Inferior parietal cortex (tissue), 1 donor: Measurements from ENCODE around the gene NCOA3.

ENCODE experiments used
- DNase-seq: peaks from one replicate; pipeline ENCODE4 v3.0.0-alpha.2; 2016; ENCODE audit errors: extremely low spot score

The NCOA3 gene

DNA sequence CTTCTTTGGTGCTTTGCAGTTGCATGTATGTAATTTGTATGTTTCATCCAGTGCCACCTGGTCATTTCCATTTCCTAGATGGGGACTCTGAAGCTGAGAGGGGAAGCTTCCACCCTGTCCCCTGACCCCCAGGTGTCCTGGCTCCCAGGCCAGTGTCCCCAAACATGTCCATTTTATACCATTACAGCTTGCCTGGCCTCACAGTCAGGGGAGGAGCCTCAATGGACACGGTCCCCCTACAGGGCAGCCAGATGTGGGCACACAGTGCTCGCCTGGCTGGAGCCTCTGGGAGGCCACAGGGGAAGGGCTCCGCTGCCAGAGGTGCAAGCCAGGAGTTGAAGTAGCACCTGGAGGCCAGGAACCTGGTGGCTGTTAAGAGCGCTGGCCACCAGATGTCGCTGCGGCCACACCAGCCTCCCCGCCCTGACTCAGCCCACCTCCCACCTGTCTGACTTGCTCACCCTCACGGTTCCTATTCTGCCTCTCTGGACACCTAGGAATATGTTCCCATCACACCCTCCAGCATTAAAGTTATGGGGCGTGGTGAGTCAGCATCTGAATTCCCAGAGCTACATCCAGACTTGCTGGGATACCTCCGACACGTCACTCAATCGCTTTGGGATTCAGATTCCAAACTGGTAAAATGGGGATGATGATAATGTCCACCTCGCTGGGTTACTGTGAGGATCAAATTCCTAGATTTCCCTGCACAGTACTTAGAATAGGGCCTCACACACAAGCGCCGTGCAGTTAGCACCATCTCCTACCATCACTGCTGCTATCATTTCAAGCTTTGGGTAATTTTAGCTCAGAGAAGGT, 176.2 kb downstream of the NCOA3 start:
- DNase-seq: no peak

DNA sequence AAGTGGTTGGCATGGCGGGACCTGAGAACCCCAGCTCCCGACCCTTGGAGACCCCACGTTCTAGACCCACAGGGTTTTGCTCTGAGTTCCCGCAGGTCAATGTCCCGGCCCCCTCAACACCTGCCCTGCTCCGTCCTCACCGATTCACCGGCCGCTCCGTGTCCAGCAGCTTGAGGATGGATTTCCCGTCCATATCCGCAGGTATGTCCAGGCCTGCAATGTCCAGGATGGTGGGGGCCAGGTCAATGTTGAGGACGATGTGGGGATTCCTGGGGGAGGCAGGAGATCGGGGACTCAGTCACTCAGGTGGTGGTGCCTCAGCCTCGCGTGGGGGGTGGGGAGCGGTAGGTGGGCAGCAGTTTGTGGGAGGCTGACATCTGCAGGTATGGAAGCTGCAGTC, 176.8 kb downstream of the NCOA3 start:
- no peak for DNase-seq

DNA sequence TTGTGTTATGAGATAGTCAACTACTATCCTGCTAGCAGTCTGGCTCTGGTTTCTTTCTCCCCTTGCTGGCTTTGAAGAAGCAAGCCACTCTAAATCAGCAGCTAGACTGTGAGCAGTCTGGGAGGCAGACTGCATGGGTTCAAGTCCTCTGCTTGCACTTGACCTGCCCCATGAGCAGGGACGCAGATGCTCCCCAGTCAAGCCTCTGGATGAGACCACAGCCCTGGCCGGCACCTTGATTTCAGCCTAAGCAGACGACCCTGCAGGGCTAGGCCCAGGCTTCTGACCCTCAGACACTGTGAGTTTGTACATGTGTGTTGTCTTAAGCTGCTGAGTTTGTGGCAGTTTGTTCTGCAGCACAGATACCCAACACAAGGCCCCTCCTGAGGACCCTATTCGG, 177.8 kb downstream of the NCOA3 start:
- DNase-seq: no peak

DNA sequence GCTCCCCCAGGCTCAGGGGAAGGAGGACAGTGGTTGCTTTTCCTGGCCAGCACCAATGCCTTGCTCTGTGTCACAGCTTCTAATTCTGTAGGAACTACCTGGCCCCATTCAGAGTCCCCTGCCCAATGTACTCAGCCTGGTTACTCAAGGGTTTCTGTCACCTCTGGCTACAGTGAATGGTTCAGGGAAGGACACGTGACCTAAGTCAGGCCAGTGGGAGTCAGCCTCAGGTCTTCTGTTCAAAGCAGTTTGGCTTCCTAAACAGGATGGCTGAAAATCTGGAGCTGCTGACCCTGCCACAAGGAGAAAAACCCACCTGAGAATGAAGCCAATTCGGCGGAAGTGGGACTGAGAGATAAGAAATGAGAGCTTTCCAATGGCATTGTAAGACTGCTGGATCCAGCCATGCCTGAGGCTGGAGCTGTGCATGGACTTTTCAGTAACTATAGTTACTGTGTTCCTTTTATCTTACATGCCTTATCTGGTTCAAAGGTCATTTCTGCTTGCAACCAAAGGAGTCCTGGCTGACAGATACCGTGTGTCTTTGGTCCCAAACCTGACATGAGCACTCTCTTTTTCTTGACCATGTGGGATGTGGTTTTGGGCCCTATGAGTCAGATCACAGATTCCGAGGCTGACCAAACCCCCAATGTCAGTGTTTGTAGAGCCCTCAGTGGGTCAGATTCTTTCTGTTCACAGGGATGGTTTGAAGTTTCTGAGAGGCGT, 179.3 kb downstream of the NCOA3 start:
- DNase-seq: no peak

DNA sequence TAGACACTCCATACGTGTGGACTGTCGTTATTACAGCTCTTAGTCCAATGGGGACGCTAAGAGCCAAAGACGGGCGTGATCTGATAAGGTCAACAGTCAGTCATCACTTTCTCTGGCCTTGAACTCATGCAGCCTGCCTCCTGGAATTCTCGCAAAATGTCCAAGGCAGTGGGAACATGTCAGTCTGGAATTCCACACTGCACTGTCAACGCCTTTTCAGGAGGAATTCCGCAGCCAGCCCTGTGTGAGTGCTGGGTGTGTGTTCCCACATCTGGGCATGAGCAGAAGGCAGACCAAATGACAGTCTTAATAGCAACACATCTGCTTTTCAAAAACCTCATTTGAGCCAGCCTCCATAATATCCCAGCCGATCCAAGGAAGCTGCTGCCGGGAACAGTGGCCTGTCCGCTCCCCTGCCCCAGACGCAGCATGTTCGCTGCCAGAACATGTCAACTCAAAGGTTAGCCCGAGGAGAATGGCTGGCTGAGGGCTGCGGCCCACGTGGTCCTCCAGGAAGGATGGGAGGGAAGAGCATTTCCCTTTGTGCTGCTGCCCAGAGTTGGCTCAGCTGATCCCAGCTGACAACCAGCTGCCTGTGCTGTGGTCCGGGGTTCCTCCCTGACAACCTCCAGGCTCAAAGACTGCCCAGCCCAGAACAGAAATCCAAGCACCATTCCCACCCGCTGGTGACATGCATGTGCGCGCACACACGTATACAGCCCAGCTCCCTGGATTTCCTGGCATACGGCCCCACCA, 180.5 kb downstream of the NCOA3 start:
- DNase-seq: no peak

DNA sequence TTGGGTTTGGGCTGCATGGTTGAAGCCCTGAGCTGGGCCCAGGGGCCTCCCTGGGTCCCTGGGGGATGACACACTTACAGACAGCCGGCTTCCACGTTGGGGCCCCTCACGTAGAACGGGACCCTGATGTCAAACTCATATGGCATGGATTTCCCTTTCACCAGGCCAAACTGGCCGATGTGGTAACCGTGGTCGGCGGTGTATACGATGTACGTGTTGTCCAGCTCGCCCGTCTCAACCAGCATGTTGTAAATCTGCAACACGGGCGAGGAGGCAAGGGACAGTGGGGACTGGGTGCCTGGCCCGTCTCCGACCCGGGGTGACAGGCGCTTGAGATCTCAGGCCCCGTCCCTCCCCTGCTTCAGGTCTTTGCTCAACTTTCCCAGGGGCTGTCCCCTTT, 181.2 kb downstream of the NCOA3 start:
- no peak for DNase-seq

DNA sequence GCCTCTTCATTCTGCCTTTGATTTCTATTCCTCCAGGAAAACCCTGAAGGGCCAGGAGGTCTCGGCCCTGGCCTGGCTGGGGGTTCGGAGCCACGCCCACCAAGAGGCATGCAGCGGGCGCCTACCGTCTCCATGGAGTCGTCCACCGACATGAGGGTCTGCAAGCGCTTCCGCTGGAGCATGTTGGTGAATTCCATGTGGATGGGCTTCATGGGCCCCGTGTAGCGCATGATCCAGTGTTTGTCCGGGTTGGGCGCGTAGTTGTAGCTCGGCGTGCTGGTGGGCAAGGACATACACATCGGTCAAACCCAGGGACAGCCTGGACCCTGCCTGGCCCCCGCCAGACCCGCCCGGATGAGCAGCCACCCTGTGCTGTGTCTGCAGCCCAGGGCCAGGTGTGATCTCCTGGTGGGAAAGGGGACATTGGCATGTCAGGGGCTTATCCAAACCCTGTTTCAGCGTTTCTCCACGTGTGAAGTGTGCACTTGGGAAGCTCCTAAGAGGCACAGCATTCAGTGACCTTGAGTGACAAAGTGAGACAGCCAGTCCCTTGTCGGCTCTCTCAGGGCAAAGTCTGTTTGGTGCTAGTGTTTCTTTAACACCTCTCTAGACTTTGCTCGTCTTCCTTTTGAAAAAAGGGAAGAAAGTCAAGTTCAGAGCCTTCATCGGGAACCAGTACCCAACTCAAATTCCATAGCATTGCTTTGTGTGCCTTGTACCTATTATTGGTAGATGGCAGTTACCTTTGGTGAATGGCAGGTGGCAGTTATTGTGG, 182.8 kb downstream of the NCOA3 start:
- no peak for DNase-seq

DNA sequence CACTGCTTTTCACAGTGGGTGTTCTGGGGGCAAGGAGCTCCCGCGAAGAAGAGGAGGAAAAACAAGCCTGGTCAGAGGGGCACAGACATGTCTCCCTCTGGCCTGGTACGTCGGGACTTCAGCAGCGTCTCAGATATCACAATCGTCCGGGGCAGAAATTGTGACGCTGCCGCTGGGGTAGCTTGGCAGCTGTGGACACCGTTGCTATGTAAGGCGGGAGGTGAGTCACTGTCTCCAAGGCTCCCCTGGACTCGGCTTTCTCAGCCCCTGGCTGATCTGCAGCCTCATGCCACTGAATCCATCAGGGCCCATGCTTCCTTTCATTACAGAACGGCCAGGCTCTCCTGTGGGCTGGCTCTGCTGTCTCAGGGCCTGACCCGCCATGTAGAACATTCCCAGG, 184.9 kb downstream of the NCOA3 start:
- no peak for DNase-seq

DNA sequence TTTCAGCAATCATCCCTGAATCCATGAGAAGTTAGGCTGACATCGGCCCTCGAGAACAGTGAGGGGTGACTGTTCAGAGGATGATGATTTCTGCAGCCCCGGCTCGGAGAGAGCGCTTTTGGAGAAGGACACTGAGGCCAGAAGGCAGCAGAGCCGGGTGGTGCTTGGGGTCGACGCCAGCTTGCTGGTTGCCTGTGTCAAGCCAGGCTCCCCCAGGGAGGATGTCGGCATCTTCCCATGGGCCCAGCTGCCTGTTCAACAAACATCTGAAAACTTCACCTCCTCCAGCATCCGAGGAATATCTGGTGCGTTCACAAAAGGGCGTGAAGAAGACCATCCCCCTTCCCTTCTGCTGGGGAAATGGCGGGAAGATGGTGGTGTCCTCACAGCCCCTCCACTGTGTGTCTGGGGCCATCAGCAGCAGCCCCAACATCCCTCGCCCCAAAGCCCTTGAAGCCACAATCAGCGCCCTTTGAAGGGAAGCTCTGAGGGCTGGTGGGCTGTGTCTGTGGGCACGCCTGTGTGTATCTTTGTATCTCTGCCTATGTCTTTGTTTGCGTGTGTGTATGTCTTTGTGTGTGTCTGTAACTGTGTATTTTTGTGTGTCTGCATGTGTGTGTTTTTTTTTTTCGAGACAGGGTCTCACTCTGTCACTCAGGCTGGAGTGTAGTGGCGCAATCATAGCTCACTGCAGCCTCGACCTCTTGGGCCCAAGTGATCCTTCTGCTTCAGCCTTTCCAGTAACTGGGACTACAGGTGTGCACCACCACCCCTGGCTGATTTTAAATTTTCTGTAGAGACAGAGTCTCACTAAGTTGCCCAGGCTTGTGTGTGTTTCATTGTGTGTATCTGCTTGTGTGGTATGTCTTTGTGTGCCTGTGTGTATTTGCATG, 185.7 kb downstream of the NCOA3 start:
- no peak for DNase-seq

DNA sequence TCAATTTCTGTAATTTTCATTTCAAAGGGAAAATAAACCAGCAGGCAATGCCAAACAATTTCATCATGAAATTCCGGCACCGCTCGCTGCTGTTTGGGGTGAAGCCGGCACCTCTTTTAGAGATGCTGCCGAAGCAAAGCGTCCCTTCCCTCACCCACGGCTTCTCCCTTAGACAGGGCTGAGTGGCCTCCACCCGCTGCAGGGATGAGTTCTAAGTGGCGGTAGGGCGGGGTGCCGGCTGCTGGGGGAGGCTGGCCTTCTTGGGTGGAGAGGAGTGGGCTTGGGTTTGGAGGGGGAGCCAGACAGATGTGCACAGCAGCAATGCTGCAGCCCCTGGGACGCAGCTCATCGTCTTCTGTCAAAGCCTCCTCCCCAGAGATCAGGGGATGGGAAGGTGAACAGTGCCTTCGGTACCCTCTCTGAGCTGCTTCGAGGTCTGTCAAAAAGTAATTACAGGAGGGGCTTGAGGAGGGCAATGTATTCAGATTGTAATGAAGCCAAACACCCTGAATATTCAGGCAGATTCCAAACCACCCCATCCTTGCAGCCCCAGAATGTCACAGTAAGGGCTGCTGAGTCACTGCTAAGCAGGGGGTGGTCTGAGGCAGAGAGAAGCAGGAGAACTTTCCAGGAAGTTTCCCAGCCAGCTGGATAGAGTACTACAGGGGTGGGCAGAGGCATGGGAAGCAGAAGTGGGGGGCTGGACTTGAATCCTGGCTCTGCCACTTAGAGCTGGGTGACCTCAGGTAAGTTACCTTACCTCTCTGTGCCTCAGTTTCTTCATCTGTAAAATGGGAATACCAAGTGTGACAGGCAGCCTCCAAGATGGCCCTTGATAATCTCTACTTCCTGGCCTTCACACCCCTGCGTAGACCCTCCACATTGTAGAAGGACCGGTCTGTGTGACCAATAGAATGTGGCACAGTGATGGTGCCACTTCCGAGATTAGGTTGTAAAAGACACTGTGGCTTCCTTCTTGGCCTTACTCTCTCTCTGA, 187.0 kb downstream of the NCOA3 start:
- no peak for DNase-seq

DNA sequence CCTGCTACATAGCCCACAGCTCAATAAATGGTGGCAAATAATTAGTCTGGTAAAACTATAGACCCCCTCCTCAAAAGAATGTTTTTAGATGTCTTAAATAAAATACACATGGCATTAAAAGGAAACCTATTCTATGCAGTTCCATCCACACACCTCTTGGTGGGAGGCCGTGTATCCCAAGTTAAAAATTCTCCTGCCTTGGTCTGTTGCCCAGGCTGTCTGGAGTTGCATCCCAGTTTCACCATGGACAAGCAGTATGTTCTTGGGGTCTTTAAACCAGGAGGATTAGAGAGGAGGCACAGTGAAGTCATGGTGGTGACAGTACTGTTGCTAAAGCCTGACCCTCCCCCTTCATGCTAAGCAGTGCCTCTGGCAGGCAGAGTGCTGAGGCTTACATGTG, 188.0 kb downstream of the NCOA3 start:
- no peak for DNase-seq

DNA sequence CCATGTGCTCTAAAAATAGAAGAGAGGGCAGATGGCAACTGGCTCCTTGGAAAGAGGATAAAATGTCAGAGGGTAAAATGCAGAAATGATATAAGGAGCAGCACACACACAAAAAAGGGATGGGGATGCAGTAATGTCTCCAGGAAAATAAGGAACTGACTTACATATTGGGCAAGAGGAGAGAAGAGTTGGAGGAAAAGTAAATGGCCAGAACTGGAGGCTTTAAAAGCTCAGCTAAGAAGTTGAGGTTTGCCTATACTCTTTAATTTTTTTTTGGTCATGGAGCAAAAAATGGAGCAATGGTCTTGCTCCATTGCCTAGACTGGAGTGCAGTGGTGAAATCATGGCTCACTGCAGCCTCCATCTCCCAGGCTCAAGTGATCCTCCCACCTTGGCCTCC, 189.9 kb downstream of the NCOA3 start:
- no peak for DNase-seq

DNA sequence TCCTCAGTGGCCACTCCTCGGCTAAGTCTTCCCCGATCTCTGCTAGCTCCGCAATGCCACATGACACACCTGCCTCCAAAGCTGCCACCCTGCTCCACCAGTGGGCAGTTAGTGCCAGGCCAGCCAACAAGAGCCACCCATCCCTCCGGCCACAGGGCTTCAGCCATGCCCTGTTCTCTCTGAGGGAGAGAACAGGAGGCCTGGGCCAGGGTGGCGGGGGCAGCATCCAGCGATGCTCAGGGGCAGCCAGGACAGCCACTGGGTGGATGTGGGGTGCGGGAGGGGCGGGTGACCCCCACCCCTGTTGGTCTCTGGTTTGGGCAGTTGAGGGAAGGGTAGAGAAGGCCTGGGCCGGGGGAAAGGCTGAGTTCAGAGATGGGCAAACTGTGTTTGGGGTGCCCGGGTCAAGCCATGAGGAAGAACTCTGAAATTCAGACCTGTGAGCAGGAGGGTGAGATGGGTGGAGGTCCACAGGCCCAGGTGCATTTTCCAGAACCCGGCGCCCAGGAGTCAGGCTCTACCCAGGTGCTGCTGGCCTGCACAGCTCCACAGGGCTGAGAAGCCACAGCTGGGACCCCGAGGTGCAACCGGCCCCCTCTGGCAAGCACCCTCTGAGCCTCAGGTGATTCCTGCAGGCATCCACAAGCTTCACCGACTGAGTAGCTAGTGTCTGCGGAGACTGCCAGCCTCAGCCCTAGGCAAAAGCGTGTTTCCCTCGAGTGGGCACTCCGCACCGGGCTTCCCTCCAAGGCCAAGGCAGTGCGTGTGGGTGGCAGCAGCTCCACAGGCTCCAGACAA, 192.5 kb downstream of the NCOA3 start:
- DNase-seq: no peak

DNA sequence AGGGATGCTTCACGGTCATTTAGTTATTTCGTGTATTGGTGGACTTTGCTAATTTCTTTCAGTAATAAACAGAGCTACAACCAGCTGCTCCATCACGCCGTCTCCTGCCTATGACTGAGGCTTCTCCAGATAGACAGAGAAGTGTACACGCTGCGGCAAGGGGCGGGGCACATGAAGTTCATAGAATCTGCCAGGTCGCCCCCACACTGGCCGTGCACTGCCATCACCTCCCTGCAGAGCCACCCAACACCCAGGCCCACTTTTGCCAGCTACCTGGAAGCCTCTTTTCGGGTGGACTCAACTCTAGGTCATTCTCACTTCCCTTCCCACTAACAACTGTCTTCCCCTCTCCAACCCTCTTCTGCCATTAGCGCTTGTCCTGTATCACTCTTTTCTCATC, 195.2 kb downstream of the NCOA3 start:
- DNase-seq: no peak

DNA sequence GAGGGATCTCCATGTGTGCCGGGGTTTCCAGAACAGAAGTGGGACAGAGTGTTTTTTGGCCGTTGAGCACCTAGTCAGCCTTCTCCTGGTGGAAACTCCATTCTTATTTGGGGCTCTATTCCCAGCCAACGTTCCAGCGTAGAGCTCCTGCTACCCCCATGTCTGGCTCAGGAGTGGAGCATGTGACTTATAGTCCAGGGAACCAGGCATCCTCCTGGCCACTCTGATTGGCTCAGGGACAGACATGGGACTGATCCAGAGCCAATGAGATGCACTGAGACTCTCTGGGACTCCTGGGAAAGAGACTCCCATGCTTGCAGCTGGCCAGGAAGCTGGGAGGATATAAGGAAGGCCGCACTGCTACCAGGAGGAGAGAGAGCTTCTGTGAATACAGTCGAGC, 196.5 kb downstream of the NCOA3 start:
- no peak for DNase-seq

DNA sequence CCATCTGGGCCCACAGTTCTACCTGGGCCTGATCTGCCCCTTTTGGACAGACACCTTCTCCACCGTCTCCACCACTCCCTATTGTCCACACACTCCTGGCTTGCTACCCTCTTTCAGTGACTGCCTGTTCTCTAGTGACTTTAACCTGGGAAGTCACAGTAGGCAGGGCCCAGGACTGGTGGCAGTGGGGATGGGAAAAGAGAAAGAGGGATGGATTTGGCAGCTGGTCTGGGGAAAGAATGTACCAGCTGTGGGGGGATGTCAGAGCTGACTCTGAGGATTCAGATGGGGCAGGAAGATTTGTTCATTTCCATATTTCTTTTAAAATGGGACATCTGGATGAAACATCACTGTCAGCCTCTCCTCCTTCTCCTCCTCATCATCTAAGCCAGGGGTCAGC, 198.1 kb downstream of the NCOA3 start:
- DNase-seq: no peak

DNA sequence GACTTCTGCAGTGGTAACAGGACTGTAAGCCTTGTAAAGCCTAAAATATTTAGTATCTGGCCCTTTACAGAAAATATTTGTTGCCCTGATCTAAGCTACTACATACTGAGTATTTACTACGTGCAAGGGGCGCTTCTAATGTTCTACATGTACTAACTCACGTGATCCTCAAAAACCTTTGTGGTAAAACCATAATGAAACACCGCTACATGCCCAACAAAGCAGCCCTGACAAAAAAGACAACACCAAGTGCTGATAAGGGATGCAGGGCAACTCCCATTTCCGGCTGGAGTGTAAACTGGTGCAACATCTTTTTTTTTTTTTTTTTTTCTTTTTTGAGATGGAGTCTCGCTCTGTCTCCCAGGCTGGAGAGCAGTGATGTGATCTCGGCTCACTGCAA, 198.6 kb downstream of the NCOA3 start:
- no peak for DNase-seq

DNA sequence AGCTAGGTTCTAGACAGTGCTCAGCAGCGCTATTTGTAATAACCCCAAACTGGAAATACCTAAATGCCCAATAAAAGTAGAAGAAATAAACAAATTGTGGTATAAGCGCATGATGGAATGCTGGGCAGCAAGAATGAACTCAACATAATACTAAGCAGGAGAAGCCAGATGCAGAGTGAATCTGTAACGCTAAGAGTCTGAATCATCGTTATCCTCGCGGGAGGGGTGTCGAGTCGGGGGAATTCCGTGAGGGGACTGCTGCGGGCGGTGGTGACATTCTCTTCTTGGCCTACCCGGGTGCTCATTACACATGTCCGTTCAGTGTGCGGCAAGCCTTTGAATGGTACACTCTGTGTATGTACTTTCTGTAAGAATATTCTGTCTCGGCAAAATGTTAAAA, 199.9 kb downstream of the NCOA3 start:
- DNase-seq: no peak

DNA sequence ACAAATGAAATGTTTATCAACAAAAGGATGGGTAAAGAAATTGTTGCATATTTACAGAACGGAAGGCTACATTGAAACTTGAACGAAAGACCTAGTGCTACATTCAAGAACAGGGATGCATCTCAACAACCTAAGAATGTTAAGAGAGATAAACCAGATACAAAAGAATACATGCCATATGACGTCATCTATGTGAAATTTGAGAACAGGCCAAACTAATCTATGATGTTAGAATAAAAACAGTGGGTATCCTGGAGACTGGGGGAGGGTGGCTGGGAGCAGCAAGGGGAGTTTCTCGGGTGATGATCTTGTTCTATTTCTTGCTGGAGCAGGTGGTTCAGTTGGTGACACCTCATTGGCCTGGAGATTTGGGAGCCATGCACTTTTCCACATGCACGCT, 202.1 kb downstream of the NCOA3 start:
- DNase-seq: no peak
